ENCODE measurements around the gene ANKRD40.

DNA sequence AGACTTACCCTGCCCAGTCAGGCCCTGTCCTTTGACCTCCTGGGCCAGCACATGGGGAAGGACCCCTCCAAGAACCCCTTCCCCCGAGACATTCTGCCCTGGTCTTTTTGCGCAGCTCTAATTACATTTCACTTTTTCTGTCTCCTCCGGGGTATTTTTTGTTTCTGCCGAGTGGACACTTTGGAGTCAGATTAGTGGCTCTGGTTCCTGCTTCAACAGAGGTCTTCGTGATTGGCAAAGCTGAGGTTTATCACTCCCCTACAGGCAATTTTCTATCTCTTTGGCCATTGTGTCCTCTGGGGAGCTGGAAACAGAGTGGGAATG lies 23.5 kb downstream of the ANKRD40 start:
- TF ChIP-seq, protein P1, sequence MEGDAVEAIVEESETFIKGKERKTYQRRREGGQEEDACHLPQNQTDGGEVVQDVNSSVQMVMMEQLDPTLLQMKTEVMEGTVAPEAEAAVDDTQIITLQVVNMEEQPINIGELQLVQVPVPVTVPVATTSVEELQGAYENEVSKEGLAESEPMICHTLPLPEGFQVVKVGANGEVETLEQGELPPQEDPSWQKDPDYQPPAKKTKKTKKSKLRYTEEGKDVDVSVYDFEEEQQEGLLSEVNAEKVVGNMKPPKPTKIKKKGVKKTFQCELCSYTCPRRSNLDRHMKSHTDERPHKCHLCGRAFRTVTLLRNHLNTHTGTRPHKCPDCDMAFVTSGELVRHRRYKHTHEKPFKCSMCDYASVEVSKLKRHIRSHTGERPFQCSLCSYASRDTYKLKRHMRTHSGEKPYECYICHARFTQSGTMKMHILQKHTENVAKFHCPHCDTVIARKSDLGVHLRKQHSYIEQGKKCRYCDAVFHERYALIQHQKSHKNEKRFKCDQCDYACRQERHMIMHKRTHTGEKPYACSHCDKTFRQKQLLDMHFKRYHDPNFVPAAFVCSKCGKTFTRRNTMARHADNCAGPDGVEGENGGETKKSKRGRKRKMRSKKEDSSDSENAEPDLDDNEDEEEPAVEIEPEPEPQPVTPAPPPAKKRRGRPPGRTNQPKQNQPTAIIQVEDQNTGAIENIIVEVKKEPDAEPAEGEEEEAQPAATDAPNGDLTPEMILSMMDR (IDR thresholded peaks at IDR 0.05; ENCODE audit: low read depth, low read length), result no peak
- TF ChIP-seq, protein P2, sequence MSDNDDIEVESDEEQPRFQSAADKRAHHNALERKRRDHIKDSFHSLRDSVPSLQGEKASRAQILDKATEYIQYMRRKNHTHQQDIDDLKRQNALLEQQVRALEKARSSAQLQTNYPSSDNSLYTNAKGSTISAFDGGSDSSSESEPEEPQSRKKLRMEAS (IDR thresholded peaks at IDR 0.05; ENCODE audit: low read depth, low read length), result no peak
- no peak for TF ChIP-seq MYC (IDR thresholded peaks at IDR 0.05; ENCODE audit: low read depth, low read length)
